Stromal cell of bone marrow (primary cell): ENCODE data around the gene CNOT9.

Experiments used
- DNase-seq: peaks from one replicate; pipeline ENCODE4 v3.0.0-alpha.2; 2012; ENCODE audit warnings: low read depth

The CNOT9 gene

GRCh38 chr2:218578272-218578877 lies 9.7 kb downstream of the CNOT9 start:
- no peak for DNase-seq

GRCh38 chr2:218582076-218582475 lies 13.4 kb downstream of the CNOT9 start:
- peak; percentile 61 for DNase-seq

GRCh38 chr2:218583983-218584850 lies 15.6 kb downstream of the CNOT9 start:
- DNase-seq: no peak

DNA sequence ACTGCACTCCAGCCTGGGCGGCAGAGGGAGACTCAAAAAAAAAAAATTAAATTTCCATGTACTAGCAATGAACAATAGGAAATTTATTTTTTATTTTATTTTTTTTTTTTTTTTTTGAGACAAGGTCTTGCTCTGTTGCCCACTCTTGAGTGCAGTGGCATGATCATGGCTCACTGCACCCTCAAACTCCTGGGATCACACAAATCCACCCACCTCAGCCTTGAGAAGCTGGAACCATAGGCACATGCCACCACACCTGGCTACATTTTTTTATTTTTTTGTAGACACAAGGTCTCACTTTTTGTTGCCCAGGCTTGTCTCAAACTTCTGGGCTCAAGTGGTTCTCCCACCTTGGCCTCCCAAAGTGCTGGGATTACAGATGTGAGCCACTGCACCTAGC lies 16.9 kb downstream of the CNOT9 start:
- DNase-seq: no peak

DNA sequence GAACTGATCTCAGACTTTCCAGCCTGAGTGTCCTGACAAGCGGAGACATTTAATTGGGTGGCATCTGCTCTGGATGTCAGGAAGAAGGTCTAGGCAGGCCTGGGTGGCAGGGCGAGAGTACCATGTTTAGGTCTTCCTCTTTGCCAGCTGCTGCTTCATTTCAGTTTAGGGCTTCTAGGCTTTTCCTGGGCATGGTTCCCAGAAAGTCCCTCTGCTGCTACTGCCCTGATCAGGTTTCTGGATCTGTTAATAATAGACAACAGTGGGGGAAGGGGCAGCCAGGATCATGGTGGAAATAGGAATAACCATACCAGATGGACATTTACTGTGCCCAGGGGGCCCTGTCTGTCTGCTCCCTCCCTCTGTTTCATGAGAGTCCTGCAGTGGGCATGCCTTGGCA lies 36.8 kb downstream of the CNOT9 start:
- DNase-seq: peak; percentile 75

- peak; percentile 92 for DNase-seq
Observed at GRCh38 chr2:218607436-218608115, 38.9 kb downstream of the CNOT9 start, which contains the start of gene PLCD4. Gene PLCD4 (plus strand): TSS chr2:218607899. CDS start chr2:218615740, 7,841 bp downstream.

DNA sequence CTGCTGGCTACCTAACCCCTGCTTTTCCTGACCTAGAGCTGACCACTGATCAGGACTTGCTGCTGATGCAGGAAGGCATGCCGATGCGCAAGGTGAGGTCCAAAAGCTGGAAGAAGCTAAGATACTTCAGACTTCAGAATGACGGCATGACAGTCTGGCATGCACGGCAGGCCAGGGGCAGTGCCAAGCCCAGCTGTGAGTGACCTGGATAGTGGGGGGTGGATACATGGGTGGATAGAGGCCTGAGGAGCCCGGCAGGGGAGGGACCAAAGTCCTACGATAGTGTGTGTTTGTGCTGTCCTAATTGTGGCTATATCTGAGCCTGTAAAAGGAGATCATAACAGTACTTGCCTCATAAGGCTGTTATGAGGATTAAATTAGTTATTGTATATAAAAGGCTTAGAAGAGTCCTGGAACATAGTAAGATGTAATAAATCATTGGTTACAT lies 47.3 kb downstream of the CNOT9 start:
- no peak for DNase-seq

DNA sequence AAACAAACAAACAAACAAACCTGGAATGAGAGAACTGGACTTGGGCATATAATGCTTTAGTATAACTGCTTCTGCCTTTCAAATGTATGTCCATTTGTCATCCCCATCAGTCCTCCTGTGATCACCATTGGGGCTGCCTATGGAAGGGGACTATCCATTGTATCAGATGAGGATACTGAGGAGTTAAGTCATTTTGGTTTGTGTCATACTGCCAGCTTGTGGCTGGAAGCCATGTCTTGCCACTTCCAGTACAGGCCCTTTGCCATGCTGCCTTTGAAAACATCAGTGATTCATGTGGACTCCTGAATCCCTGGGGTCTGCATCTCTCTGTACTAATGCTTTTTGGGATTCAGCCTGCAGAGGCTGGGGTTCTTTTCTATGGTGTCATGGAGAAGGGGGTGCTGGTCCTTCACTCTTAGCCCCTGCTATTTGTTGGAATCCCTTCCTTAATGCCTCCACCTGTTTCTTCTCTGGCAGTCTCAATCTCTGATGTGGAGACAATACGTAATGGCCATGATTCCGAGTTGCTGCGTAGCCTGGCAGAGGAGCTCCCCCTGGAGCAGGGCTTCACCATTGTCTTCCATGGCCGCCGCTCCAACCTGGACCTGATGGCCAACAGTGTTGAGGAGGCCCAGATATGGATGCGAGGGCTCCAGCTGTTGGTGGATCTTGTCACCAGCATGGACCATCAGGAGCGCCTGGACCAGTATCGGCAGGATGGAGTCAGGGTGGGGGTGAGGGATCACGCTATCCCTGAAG lies 49.6 kb downstream of the CNOT9 start:
- peak; percentile 33 for DNase-seq

DNA sequence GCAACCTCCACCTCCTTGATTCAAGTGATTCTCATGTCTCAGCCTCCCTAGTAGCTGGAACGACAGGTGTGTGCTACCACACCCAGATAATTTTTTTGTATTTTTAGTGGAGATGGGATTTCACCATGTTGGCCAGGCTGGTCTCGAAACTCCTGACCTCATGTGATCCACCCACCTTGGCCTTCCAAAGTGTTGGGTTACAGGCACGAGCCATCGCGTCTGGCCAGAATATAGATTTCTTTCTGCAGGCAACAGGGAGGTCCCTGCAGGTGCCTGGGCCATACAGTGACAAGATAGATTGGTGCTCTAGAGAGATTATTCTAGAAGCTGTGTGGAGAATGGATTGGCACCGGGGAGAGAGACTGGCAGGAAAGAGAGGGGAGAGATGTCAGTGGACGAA lies 52.4 kb downstream of the CNOT9 start:
- DNase-seq: no peak

GRCh38 chr2:218622606-218623365 lies 54.1 kb downstream of the CNOT9 start:
- DNase-seq: no peak

DNA sequence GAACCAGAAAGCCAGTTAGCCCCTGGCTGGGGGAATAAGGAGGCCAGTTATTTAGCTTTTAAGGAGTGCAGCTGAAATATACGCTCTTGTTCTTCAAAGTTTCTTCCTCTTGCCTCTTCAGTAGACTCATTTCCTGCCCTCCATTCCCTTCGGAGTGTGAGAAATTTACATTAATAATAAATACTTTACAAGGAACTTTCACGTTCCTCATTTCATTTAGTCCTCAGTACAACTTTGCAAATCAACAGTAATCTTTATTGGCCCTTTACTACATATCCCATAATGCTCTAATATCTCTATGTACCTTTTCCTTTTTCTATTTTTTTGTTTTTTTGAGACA lies 54.7 kb downstream of the CNOT9 start:
- no peak for DNase-seq

- no peak for DNase-seq
Observed at GRCh38 chr2:218626369-218626768, 57.7 kb downstream of the CNOT9 start.

GRCh38 chr2:218627939-218628338 lies 59.3 kb downstream of the CNOT9 start:
- DNase-seq: no peak

GRCh38 chr2:218631837-218632236 lies 63.2 kb downstream of the CNOT9 start:
- DNase-seq: no peak

DNA sequence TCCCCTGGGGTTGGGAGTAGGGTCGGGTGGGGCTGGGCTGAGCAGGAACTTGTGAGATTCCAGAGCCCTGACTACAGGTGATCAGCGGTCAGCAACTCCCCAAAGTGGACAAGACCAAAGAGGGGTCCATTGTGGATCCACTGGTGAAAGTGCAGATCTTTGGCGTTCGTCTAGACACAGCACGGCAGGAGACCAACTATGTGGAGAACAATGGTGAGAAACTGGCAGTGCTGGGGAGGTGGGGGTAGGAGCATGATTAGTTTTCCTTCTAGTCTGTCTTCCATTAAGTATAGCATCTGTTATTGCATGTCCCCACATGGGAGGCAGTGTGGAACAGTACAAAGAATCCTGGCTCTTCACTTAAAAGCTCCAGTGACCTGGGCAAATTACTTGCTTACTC lies 67.1 kb downstream of the CNOT9 start:
- no peak for DNase-seq

GRCh38 chr2:218638372-218638771 lies 69.7 kb downstream of the CNOT9 start:
- no peak for DNase-seq

DNA sequence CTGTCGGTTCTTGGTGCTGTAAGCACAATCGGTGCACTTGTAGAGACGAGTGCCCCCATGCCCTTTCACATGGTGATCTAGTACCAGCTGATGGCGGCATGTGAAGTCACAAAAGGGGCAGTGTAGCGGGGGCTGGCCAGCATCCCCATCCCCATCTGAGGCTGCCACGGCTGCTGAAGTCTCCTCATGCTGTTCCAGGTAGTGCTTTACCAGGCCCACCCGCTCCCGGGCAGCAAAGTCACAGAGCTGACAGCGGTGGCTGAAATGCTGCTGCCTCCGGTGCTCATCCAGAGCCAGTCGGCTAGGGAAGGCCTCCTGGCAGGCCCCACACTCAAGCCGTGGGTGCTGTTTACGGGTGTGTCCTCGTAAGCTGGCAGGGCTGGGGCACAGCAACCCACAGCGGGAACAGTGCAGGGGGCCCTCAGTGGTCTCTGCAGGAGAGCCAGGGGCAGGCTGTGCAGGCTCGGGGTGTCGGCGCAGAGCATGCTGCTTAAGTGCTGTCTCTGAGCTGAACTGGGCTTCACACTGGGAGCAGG lies 73.5 kb downstream of the CNOT9 start:
- DNase-seq: no peak

- no peak for DNase-seq
Observed at GRCh38 chr2:218642786-218643185, 74.1 kb downstream of the CNOT9 start.

DNA sequence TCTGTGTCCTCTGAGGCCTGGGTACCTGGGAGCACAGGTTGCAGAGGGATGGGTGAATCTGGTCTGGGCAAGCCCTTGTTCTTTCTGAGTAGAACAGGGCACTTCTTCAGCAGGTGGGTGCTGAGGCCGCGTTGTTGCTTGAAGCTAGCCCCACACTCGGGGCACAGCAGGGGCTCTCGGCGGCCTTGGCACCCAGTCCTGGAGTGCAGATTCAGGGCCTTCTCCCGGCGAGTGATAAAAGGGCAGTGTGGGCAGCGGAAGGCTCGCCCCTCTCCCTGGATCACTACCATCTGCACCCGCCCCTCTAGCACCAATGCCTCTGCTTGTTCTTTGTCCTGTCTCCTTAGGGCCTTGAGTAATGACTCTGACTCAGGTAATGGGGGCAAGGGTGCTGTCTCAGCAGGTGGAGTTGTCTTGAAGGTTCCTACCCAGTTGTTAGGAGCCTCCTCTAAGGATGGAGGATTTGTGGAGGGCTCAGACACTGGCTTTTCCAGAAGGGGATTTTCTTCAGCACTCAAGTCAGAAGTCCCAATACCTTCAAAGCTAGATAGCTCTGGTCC lies 75.2 kb downstream of the CNOT9 start:
- DNase-seq: no peak

GRCh38 chr2:218644721-218645120 lies 76.1 kb downstream of the CNOT9 start:
- no peak for DNase-seq

DNA sequence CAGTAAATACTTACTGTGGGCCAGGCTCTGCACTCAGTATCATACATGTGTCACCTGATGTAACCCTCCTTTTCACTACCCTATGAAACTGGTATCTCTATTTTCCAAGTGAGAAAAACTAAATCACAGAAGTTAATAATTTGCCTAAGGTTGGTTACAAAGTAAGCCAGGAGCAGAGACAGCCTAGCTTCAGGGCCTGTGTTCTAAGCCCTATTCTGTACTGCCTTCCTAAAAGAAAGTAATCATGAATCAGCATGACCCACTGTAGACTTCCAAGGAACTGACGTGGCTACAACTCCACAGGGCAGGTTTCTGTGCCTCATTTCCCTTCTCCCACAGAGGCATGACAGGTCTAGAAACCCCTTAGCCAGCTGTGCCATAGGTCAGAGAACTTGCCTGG lies 76.5 kb downstream of the CNOT9 start:
- peak; percentile 32 for DNase-seq
